GM12892 (cell line): ENCODE data around the gene MYO15A.

ENCODE experiments used
- POLR2A ChIP-seq: IDR thresholded peaks from 2 replicates; pipeline ENCODE4 v1.6.1; 2011; ENCODE audit warnings: low read depth, low read length, control low read depth
- POLR2AphosphoS5 ChIP-seq: IDR thresholded peaks from 2 replicates; pipeline ENCODE4 v1.6.1; 2011; ENCODE audit warnings: low read depth, low read length, control low read depth
- TAF1 ChIP-seq: IDR thresholded peaks from 2 replicates; pipeline ENCODE4 v1.6.1; 2011; ENCODE audit warnings: low read depth, mild to moderate bottlenecking, control low read depth, low read length, borderline replicate concordance

- TF ChIP-seq POLR2A (no peak), POLR2AphosphoS5 (no peak), TAF1 (no peak)
Measured at GRCh38 chr17:18197535-18198194, 89.1 kb downstream of the MYO15A start.
